GM12872 (cell line): Measurements from ENCODE around the gene TTC34.

Experiments
- TF ChIP-seq, protein P1 (sequence below): IDR thresholded peaks from 3 replicates; pipeline ENCODE4 v1.5.1; 2011; ENCODE audit warnings: low read depth, mild to moderate bottlenecking, low read length, moderate library complexity; ENCODE audit not compliant: insufficient read depth

The TTC34 gene

DNA sequence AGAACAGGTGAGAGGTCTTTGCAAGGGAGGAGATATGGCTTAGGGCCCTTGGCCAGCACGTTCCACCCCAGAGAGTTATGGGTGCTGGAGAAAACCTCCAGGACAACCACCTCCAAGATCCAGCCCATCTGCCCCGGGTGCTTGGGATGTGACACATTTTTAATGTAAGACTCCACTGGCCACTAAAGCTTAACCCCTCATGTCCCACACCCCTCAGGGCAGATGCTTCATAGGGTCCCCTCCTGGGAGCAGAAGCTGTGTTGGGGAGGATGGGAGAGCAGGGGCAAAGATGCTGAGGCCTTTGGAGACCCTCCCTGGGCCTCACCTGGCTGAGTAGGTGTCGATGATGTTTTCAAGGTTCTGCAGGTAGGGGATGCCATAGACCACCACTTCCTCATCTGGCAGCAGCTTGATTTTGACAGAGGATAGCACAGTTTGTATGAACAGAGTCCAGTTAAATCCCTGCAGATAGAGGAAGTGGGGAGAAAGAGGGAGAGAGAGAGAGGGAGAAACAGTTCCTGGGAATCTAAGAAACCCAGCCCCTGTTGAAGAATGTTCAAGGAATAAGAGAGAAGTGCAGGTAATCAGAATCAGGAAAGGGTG lies 203.1 kb downstream of the TTC34 start:
- TF ChIP-seq, protein P1, sequence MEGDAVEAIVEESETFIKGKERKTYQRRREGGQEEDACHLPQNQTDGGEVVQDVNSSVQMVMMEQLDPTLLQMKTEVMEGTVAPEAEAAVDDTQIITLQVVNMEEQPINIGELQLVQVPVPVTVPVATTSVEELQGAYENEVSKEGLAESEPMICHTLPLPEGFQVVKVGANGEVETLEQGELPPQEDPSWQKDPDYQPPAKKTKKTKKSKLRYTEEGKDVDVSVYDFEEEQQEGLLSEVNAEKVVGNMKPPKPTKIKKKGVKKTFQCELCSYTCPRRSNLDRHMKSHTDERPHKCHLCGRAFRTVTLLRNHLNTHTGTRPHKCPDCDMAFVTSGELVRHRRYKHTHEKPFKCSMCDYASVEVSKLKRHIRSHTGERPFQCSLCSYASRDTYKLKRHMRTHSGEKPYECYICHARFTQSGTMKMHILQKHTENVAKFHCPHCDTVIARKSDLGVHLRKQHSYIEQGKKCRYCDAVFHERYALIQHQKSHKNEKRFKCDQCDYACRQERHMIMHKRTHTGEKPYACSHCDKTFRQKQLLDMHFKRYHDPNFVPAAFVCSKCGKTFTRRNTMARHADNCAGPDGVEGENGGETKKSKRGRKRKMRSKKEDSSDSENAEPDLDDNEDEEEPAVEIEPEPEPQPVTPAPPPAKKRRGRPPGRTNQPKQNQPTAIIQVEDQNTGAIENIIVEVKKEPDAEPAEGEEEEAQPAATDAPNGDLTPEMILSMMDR = peak; percentile 1; the same call in 1 of the 3 replicates

DNA sequence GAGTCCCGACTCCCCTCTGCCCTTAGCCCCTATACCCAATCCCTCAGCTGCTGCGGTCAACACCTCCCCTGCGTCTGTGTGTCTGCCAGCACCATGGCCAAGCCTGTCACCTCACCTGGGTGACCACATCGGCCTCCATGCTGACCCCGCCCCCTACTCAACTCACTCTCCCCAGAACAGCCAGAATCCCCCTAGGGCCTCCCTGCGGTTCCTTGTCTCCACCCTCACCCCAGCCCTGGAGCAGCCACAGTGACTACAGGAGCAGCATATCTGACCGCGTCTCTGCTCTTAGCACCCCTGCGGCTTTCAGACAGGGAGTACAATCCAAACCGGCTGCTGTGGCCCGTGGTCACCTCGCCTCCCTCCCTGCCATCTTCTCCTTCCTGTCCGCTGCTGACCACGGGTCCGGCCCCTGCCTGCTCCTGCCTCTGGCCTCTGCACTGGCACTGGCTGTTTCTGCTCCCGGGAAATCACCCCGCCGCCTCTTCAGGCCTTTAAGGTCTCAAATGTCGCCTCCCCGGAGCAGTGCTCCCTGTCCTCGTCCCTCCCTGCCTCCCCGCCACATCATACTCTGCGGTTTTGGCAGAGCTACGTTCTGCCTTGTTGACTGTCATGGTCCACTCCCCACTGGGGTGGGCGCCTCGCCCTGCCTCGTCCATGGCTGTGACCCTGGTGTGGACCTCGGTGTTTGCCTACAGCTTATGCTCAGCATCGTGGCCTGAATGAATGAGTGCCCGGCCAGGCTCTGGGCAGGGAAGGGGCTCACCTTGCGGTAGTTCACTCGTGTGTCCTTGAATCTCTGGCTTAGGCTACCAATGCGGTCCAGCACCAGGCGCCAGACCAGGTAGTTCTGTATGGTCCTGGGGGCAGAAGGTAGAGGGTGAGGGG lies 203.8 kb downstream of the TTC34 start:
- TF ChIP-seq, protein P1 = no peak

DNA sequence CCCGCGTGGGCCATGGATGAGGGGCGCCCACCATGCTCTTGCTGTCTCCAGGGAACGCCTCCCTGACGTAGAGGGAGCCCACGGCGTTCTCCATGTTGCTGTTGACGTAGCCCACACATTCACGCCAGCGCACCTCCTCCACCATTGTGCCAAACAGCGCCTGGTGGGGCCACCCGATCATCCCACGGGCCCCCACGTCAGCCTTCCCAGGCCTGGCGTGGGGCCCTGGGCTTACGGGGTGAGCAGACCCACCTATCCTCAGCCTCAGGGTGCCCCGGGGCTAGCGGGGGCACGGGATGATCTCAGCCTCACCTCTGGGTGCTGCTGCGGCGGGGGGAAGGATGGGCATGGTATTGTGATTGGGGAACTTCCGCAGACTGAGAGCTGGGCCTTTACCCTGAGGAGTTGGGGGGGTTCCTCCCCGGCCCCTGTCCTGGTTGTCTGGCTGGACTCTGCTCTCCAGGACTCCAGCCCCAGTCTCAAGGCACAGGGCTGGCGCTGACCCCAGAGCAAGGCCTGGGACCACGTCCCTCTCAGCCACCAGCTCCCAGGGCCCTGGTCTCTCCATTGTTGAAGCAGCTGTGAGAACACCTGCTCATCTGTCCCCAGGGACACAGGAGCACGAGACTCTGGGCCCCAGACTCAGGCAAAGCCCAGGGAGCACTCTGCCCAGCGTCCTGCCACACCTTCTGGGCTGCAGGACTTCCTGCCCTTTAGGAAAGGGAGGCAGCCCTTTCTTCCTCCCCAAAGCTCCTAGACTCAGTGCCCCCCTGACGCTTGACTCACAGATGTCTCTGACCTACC lies 204.8 kb downstream of the TTC34 start:
- TF ChIP-seq, protein P1 = no peak

DNA sequence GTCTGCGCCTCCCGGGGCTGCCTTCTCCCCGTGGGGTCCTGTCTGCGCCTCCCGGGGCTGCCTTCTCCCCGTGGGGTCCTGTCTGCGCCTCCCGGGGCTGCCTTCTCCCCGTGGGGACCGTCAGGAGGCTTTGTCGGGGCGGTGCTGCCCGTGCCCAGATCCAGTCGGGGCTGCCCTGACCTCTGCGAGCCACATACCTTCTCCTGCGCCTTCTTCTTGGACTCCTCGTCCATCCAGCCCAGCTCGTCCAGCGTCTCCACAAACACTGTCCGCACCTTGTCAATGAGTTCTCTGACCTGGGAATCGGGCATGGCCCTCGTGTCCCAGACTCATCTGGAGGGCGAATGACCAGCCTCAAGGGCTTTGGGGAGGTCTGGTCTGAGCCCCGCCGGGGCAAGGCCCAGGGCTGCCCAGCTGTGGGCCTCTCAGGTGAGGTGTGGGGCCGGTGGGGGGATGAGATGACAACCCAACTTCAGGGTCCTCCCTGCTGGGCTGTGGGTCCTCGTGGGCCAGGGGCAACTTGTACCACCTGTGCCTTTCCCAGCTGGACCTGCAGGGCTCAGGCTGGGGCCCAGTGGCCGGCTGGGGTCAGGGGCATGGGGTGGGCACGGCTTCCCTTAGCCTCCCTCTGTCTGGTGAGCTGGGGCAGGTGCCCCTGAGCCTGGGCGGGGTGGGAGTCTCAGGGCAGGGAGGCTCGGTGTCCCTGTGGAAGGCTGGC lies 205.5 kb downstream of the TTC34 start:
- TF ChIP-seq, protein P1 = no peak

DNA sequence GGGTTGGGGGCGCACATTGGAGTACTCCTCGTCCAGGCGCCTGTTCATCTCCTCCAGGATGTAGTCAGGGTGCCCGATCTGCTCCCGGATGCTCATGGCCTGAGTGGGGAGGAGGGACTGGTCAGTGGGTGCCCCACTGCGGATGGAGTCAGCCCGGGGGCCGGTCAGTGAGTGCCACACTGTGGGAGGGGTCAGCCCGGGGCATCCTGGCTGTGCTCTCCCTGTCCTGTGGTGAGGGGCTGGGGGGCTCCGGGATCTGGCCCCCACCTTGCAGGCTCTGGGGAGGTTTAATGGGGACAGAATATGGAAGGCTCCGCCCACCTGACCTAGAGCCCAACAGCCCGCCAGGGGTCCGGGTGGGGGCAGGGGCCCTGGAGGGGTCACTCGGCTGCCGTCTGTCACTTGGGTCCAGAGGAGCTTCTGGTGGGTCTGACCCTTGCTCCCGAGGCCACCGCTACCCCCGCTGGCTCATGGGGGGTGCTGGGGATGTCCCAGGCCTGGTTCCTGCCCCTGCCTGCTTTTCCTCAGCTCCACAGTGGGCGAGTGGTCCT lies 206.2 kb downstream of the TTC34 start:
- TF ChIP-seq, protein P1 = no peak

DNA sequence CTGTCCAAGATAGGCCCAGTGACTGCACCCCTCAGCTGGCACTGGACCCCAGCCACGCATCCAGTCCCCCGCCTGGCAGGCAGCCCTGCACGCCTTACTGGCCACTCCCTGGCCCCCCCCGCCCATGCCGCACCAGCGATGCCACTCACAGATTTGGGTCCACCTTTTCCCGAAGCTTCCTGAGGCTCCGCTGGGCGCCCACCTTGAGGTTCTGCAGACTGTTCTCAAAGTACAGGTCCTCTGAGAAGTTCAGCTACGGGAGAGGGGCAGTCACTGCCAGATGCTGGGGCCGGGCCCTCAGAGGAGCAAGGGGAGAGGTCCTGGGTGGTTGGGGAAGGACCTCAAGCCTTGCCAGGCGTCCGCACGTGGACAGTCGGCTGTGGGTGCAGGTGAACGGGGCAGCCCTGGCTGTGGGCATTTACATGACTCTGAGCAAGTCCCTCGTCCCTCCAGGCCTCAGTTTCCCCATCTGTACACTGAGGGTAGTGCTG lies 206.8 kb downstream of the TTC34 start:
- TF ChIP-seq, protein P1 = no peak
